GM12873 (cell line): Measurements from ENCODE around the gene LEKR1.

Source experiments
- TF ChIP-seq, protein P1 (sequence below): IDR thresholded peaks from 2 replicates; pipeline ENCODE4 v1.5.1; 2012; ENCODE audit warnings: low read depth, mild to moderate bottlenecking, moderate library complexity, low read length, control low read depth; ENCODE audit not compliant: insufficient read depth; ENCODE audit errors: missing control alignments

Gene LEKR1

DNA sequence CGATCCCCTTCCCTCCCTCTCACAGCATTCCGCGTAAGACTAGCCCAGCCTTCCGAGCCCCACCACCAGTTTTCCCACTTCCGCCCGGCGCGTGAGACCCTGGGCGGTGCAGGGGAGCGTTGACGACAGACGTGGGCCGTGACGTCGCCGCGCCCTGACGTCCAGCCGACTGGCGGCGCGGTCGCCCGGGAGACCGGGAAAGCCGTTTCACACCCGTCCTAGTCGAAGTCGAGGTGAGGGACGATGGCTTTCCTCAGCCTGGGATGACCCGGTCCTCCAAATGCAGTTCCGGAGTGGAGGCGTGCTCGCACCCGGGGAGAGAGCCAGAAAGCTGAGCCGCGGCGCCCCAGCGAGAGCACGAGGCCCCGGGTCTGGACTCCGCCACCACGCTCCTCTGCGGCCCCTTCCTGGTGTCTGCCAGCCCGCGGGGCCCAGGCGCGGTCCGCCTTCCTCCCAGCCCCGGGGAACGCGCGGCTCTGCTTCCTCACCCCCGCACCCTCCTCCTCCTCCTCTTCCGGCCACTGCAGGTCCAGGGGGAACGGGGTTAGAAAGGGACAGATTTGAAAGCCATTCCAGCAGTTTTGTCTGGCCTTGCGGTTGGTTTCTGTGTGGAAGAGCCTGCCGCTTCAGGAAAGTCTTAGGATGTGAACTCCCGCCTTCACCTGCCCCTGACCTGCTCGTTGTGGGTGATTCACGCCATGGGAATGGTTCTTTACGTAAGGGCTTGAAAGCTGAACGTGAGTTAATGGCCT lies at the start of gene LEKR1:
Gene LEKR1, plus strand, starts transcription at position 210 of the 752 bp plus-strand sequence. CDS start 2,977 bp downstream, outside the sequence.
- TF ChIP-seq, protein P1, sequence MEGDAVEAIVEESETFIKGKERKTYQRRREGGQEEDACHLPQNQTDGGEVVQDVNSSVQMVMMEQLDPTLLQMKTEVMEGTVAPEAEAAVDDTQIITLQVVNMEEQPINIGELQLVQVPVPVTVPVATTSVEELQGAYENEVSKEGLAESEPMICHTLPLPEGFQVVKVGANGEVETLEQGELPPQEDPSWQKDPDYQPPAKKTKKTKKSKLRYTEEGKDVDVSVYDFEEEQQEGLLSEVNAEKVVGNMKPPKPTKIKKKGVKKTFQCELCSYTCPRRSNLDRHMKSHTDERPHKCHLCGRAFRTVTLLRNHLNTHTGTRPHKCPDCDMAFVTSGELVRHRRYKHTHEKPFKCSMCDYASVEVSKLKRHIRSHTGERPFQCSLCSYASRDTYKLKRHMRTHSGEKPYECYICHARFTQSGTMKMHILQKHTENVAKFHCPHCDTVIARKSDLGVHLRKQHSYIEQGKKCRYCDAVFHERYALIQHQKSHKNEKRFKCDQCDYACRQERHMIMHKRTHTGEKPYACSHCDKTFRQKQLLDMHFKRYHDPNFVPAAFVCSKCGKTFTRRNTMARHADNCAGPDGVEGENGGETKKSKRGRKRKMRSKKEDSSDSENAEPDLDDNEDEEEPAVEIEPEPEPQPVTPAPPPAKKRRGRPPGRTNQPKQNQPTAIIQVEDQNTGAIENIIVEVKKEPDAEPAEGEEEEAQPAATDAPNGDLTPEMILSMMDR: no peak

- TF ChIP-seq, protein P1: no peak
Observed at GRCh38 chr3:156776871-156777270, 49.3 kb upstream of the LEKR1 start.

GRCh38 chr3:156781310-156782230 lies 44.6 kb upstream of the LEKR1 start:
- TF ChIP-seq, protein P1: no peak

- TF ChIP-seq, protein P1: no peak
Observed at GRCh38 chr3:156782319-156782718, 43.8 kb upstream of the LEKR1 start.

GRCh38 chr3:156782921-156783320 lies 43.2 kb upstream of the LEKR1 start:
- TF ChIP-seq, protein P1: no peak

GRCh38 chr3:156787001-156787400 lies 39.2 kb upstream of the LEKR1 start:
- TF ChIP-seq, protein P1: no peak
